Nephron (organoid): ENCODE measurements around the gene RSBN1L.

ENCODE experiments used
- H3K27ac Mint-ChIP-seq, 3 experiments: 2 replicates each; pipeline ENCODE4 v1.8.0; 2020; ENCODE audit warnings: mixed read lengths in 3 of 3, mild to moderate bottlenecking in 2 of 3, moderate library complexity in 1 of 3
- H3K27me3 Mint-ChIP-seq: 2 replicates; pipeline ENCODE4 v1.8.0; 2021; ENCODE audit warnings: low read depth, mild to moderate bottlenecking, moderate library complexity, mixed read lengths
- H3K36me3 Mint-ChIP-seq: 2 replicates; pipeline ENCODE4 v1.8.0; 2020; ENCODE audit warnings: low read depth, mixed read lengths
- H3K4me1 Mint-ChIP-seq: 2 replicates; pipeline ENCODE4 v1.8.0; 2020; ENCODE audit warnings: mixed read lengths
- H3K4me3 Mint-ChIP-seq, 3 experiments: 2 replicates each; pipeline ENCODE4 v1.8.0; 2020; ENCODE audit warnings: mild to moderate bottlenecking in 3 of 3, mixed read lengths in 3 of 3, moderate library complexity in 2 of 3
- H3K9me3 Mint-ChIP-seq: 2 replicates; pipeline ENCODE4 v1.8.0; 2020; ENCODE audit warnings: mixed read lengths
- CTCF ChIP-seq, 3 experiments: fragments of 200-600 bp; sonication (generic); IDR thresholded peaks; one replicate each; pipeline ENCODE4 v1.5.0; 2021; ENCODE audit warnings: antibody characterized with exemption in 3 of 3; ENCODE audit not compliant: unreplicated experiment in 3 of 3

The RSBN1L gene

GRCh38 chr7:77757589-77757988 lies 61.3 kb downstream of the RSBN1L start:
- Mint-ChIP-seq H3K4me3 (no peak overlapping the region), H3K36me3 (peaks cover 3% of the 10 kb centered on the region), H3K27me3 (no peaks in the 10 kb centered on the region), H3K27ac (peak overlapping the region in 1 of 3 experiments; percentile 15), H3K4me1 (no peaks in the 10 kb centered on the region), H3K9me3 (no peaks in the 10 kb centered on the region)
- TF ChIP-seq CTCF (IDR thresholded peaks at IDR 0.05; ENCODE audit: unreplicated experiment in 3 of 3) = no peak

GRCh38 chr7:77759294-77759889 lies 63.1 kb downstream of the RSBN1L start:
- no peaks in the 10 kb centered on the region for H3K27me3 Mint-ChIP-seq
- TF ChIP-seq CTCF (IDR thresholded peaks at IDR 0.05; ENCODE audit: unreplicated experiment in 3 of 3) = peak; percentile 84 to 86 (median 85)
- H3K36me3 Mint-ChIP-seq = no peaks in the 10 kb centered on the region
- no peak overlapping the region for H3K4me3 Mint-ChIP-seq
- peaks cover 5% of the 10 kb centered on the region for H3K4me1 Mint-ChIP-seq
- H3K9me3 Mint-ChIP-seq = no peaks in the 10 kb centered on the region
- H3K27ac Mint-ChIP-seq = peak overlapping the region in 2 of 3 experiments; percentile 16 to 33

- no peaks in the 10 kb centered on the region for H3K9me3 Mint-ChIP-seq
- H3K4me3 Mint-ChIP-seq = no peak overlapping the region
- H3K27me3 Mint-ChIP-seq = no peaks in the 10 kb centered on the region
- peak overlapping the region in 2 of 3 experiments; percentile 10 to 30 for H3K27ac Mint-ChIP-seq
- TF ChIP-seq CTCF (IDR thresholded peaks at IDR 0.05; ENCODE audit: unreplicated experiment in 3 of 3) = no peak
- H3K4me1 Mint-ChIP-seq = peaks cover 5% of the 10 kb centered on the region
- H3K36me3 Mint-ChIP-seq = peaks cover 4% of the 10 kb centered on the region
Measured at GRCh38 chr7:77760809-77761453, 64.7 kb downstream of the RSBN1L start.

GRCh38 chr7:77765481-77765880 lies 69.2 kb downstream of the RSBN1L start:
- peaks cover 31% of the 10 kb centered on the region for H3K36me3 Mint-ChIP-seq
- no peak for TF ChIP-seq CTCF (IDR thresholded peaks at IDR 0.05; ENCODE audit: unreplicated experiment in 3 of 3)

GRCh38 chr7:77765906-77766800 lies 69.9 kb downstream of the RSBN1L start:
- peak overlapping the region; percentile 28 to 81 (median 76) for H3K27ac Mint-ChIP-seq
- H3K4me3 Mint-ChIP-seq = no peak overlapping the region
- H3K27me3 Mint-ChIP-seq = no peaks in the 10 kb centered on the region
- no peaks in the 10 kb centered on the region for H3K9me3 Mint-ChIP-seq
- TF ChIP-seq CTCF (IDR thresholded peaks at IDR 0.05; ENCODE audit: unreplicated experiment in 3 of 3) = no peak
- H3K4me1 Mint-ChIP-seq = peaks cover 5% of the 10 kb centered on the region
- peaks cover 35% of the 10 kb centered on the region for H3K36me3 Mint-ChIP-seq

More at GRCh38 chr7:77765481-77765880, 69.2 kb downstream of the RSBN1L start:
- Mint-ChIP-seq H3K9me3 (no peaks in the 10 kb centered on the region), H3K4me1 (peaks cover 5% of the 10 kb centered on the region), H3K4me3 (no peak overlapping the region), H3K27me3 (no peaks in the 10 kb centered on the region), H3K27ac (peak overlapping the region; percentile 28 to 81 (median 71))
